Heart right ventricle (tissue), 16 donors: ENCODE data around the gene AKR1C3. TPM values are rescaled to one million over a fixed set of nuclear protein-coding genes. Genes with fewer than 3 reads are reported as not detected.

Source experiments
- ATAC-seq, 8 donors: fragments of 200-7000 bp; cut with Tn5 transposase; one replicate each; pipeline ENCODE4 v1.9.1; 2020; ENCODE audit warnings: mild to moderate bottlenecking in 8 of 8, moderate library complexity in 8 of 8, moderate number of reproducible peaks in 1 of 8
- DNase-seq, 2 donors: peaks; one replicate each; pipeline ENCODE4 v3.0.0-alpha.2; 2020
- H3K27ac ChIP-seq, 10 donors: fragments of 200-600 bp; sonication (generic) in 2 of 10; one replicate each; pipeline versions ENCODE4 v1.5.0 to v1.8.0; 2020 to 2022; ENCODE audit warnings: mild to moderate bottlenecking in 3 of 10
- H3K27me3 ChIP-seq, 7 donors: fragments of 200-600 bp; one replicate each; pipeline ENCODE4 v1.8.0; 2021 to 2022; ENCODE audit warnings: mild to moderate bottlenecking in 2 of 7
- H3K36me3 ChIP-seq, 9 donors: fragments of 200-600 bp; sonication (generic) in 1 of 9; one replicate each; pipeline versions ENCODE4 v1.5.0 to v1.8.0; 2020 to 2022; ENCODE audit warnings: mild to moderate bottlenecking in 2 of 9
- H3K4me1 ChIP-seq, 9 donors: fragments of 200-600 bp; sonication (generic) in 1 of 9; one replicate each; pipeline versions ENCODE4 v1.5.0 to v1.8.0; 2020 to 2022; ENCODE audit warnings: mild to moderate bottlenecking in 4 of 9
- H3K4me3 ChIP-seq, 10 donors: fragments of 200-600 bp; sonication (generic) in 2 of 10; one replicate each; pipeline versions ENCODE4 v1.5.0 to v1.8.0; 2020 to 2022; ENCODE audit warnings: mild to moderate bottlenecking in 7 of 10, moderate library complexity in 2 of 10
- H3K9me3 ChIP-seq, 11 donors: fragments of 200-600 bp in 10 of 11; sonication (generic) in 2 of 11; one replicate each; pipeline versions ENCODE4 v1.5.0 to v1.8.0; 2013 to 2022; ENCODE audit warnings: mild to moderate bottlenecking in 2 of 11, control low read depth in 1 of 11, moderate library complexity in 1 of 11
- CTCF ChIP-seq, 9 donors: fragments of 200-600 bp; sonication (generic) in 2 of 9; IDR thresholded peaks; one replicate each; pipeline versions ENCODE4 v1.5.0 to v1.8.0; 2021 to 2022; ENCODE audit warnings: antibody characterized with exemption in 9 of 9, mild to moderate bottlenecking in 5 of 9, moderate library complexity in 1 of 9
- WGBS, 2 donors: extraction: QIAGEN DNeasy Blood & Tissue Kit; methylation state at CpG; one replicate each; pipeline ENCODE4 v1.1.7; 2013; ENCODE audit warnings: inconsistent platforms in 1 of 2; 5-methylcytosine and 5-hydroxymethylcytosine counted together
- intact Hi-C, 10 donors: fragments of 100-400 bp; cut with DNase I; formaldehyde crosslinking; loops; one replicate each; pipeline versions ENCODE4 v1.11.1 to v1.14.2; 2022
- polyA plus RNA-seq, 2 donors: library from polyadenylated mRNA; stranded (reverse); fragments of 200-250 nt; gene quantifications; one replicate each; pipeline ENCODE4 v1.2.3, GENCODE V29; 2013
- total RNA-seq, 10 donors: library from RNA; stranded (reverse); fragmentation: NEBNext Ultra II Directional in 3 of 10; extraction: Animal tissue kit (Norgen Biotek cat#: 25700) in 3 of 10; gene quantifications; one replicate each; pipeline versions ENCODE4 v1.2.1 to v1.2.4, GENCODE V29; 2021 to 2023
- donor health status: Arrhythmogenic right ventricular cardiomyopathy.
- donor health status: ischemic (EF 13 %, LVEDD 7.1; RV severe dilation, severe dysfunction).
- donor health status: healthy with polysubstance abuse.
- donor health status: DM: no; HTN: yes; CAD: no.
- donor health status: DM: no; HTN: no; CAD: no.
- donor health status: ischemic (EF 25% LVEDD 6.9; RV normal size, moderate dysfunction).
- donor health status: ischemic (EF 25% LVEDD 5.7; RV mildly dilated, moderate dysfunction).
- donor health status: healthy.
- donor health status: DM: yes; HTN: yes; CAD: no.
- donor health status: Ischemic cardiomyopathy.
- donor health status: ischemic (EF 35%, LVEDD 5.7; RV mildly dilated, moderate dysfunction).
- donor health status: nonischemic (EF 11% LVEDD 7.7; RV severe dilation, severe dysfunction).
- donor health status: DM: yes; HTN: yes; CAD: no.
- donor health status: PGD.
- donor health status: ischemic (EF 29% LVEDD 5.4; RV normal size, mild dysfunction).
- donor health status: nonischemic (EF 23%, LVEDD 6.1; RV moderate dilation, normal function).

Gene AKR1C3
- total and polyA plus RNA-seq, 12 donors, result 8.2 to 30.6 (median 19.0) TPM

DNA sequence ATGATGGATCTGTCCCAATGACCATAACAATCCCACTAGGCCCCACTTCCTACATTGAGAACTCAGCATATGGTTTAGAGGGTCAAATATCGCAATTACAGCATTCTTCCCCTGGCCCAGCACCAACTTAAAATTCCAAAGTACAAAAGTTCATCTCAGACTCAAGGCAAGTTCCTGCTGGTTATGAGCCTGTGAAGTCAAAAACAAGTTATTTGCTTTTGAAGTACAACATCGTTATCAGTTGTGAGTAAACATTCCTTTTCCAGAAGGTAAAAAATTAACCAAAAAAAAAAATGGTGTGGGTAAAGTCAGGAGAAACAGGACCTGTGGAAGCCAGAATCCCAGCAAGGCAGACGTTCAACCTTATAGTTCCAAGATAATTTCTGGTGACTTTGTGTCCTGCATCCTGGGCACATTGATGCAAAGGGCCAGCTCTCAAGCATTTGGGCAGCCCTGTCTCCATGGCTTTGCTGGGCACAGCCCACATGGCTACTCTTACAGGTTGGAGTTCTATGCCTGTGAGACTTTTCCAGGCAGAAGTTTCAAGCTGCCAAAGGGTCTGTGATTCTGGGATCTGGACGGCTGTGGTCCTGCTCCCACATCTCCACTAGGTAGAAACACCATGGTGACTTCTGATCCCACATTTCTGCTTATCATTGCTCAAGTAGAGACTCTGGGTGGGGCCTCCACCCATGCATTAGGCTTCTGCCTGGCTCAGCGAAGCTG is 53.2 kb downstream of the AKR1C3 start:
- peaks cover 0 to 20% (median 0%) of the 10 kb centered on the region in 11 donors for H3K9me3 ChIP-seq
- TF ChIP-seq CTCF (IDR thresholded peaks at IDR 0.05), result no peak
- H3K4me3 ChIP-seq, result no peak overlapping the region
- intact Hi-C loops, result no loop called here
- 74% methylated on average over 5 of the region's 5 CpGs for WGBS, 2 donors
- H3K27ac ChIP-seq, result no peak overlapping the region
- no peaks in the 10 kb centered on the region for H3K27me3 ChIP-seq
- DNase-seq (no peak), ATAC-seq (no peak)
- H3K4me1 ChIP-seq, result no peaks in the 10 kb centered on the region
- no peaks in the 10 kb centered on the region for H3K36me3 ChIP-seq

DNA sequence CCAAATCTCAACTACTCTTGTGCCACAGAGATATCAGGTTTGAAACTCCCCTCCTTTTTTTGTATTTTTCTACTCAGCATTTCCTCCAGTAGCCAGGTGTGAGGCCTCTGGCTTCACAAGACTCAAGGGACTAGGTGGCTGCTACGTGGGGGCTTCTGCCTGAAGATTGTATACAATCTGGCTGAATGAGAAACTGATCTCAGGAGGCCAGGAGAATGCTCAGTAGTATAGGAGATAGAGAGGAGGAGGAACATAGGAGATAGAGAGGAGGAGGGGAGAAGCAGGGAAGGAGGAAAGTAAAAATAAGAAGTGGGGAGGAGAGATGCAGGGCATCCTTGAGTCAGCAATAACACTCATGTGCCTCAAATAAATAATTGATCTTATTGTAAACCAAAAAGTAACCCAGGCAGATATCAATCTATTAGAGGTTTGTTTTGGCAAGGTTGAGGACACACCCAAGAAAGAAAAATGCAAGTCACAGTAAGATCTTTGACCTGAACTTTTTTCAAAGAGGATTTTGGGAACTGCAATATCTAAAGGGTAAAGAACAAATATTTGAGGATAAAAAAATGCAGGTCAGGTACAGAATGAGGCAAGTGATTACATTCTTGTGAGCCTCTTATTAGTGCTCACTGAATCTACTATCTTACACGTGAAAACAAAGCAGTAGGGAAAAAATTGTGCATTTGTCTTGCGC is 53.9 kb downstream of the AKR1C3 start:
- no peak for TF ChIP-seq CTCF (IDR thresholded peaks at IDR 0.05)
- DNase-seq (no peak), ATAC-seq (no peak)
- Histone ChIP-seq H3K9me3 (peaks cover 0 to 20% (median 0%) of the 10 kb centered on the region in 11 donors), H3K27ac (no peak overlapping the region), H3K36me3 (no peaks in the 10 kb centered on the region), H3K4me3 (no peak overlapping the region), H3K4me1 (no peaks in the 10 kb centered on the region), H3K27me3 (no peaks in the 10 kb centered on the region)
- intact Hi-C loops, result no loop called here
- 49 to 52% methylated on average over 3 of the region's 3 CpGs for WGBS, 2 donors

DNA sequence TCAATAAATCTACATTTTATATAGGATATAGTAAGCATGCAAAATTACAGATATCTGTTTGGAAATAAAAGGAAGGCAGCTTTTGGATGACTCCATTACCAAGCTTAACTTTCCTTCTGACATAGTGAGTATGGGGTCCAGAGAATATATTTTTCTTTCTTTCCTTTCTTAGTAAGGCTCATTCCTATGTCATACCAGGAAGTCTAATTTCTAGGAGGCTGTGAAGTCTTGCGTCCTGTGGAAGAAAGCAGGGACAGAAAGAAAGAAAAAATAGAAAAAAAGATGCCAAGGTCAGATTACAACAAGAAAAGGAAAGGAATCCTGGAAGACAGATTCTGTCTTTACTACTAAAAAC is 54.4 kb downstream of the AKR1C3 start:
- Histone ChIP-seq H3K9me3 (peaks cover 0 to 20% (median 0%) of the 10 kb centered on the region in 11 donors), H3K36me3 (no peaks in the 10 kb centered on the region), H3K27me3 (no peaks in the 10 kb centered on the region), H3K27ac (no peak overlapping the region), H3K4me3 (no peak overlapping the region), H3K4me1 (no peaks in the 10 kb centered on the region)
- 50 to 61% methylated on average over 1 of the region's 1 CpG for WGBS, 2 donors
- TF ChIP-seq CTCF (IDR thresholded peaks at IDR 0.05), result no peak
- DNase-seq (no peak), ATAC-seq (no peak)
- intact Hi-C loops, result no loop called here

DNA sequence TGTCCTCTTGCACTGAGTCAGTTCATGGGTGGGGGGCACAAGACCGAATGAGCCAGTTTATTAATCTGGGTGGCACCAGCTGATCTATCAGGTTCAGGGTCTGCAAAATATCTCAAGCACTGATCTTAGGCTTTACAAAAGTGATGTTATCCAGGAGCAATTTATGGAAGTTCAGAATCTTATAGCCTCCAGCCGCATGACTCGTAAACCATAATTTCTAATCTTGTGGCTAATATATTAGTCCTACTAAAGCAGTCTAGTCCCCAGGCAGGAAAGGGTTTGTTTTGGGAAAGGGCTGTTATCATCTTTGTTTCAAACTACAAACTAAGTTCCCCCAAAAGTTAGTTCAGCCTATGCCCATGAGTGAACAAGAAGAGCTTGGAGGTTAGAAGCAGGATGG is 56.9 kb downstream of the AKR1C3 start:
- Histone ChIP-seq H3K4me1 (no peaks in the 10 kb centered on the region), H3K27me3 (no peaks in the 10 kb centered on the region), H3K36me3 (no peaks in the 10 kb centered on the region), H3K4me3 (no peak overlapping the region), H3K9me3 (peaks cover 0 to 20% (median 0%) of the 10 kb centered on the region in 11 donors), H3K27ac (no peak overlapping the region)
- ATAC-seq (no peak), DNase-seq (no peak)
- no peak for TF ChIP-seq CTCF (IDR thresholded peaks at IDR 0.05)
- intact Hi-C loops, result no loop called here
- WGBS, 2 donors, result 93% methylated on average over 3 of the region's 3 CpGs
